ENCODE measurements around the gene TMEM119.
A peak's percentile ranks its signal among the peaks of the same experiment; 100 is the strongest.
"Not testable (repeated sequence)": the region's sequence is repeated elsewhere in the genome, so short reads cannot be mapped to it uniquely, and the experiment has no call there.

The TMEM119 gene

GRCh38 chr12:108633534-108634248 lies 35.8 kb upstream of the TMEM119 start, which contains the start of gene SELPLG:
SELPLG (minus strand) TSS chr12:108633894; CDS start chr12:108624307, 9,587 bp downstream.
- peak; percentile 71 for DNase-seq

- DNase-seq, result no peak
Measured at GRCh38 chr12:108633081-108633533, 35.2 kb upstream of the TMEM119 start.

- DNase-seq, result not testable (repeated sequence)
Measured at GRCh38 chr12:108631261-108631660, 33.4 kb upstream of the TMEM119 start.

- DNase-seq, result no peak
Measured at GRCh38 chr12:108630481-108631207, 32.8 kb upstream of the TMEM119 start.

- peak; percentile 54 for DNase-seq
Measured at GRCh38 chr12:108629824-108630476, 32.1 kb upstream of the TMEM119 start.

- no peak for DNase-seq
Measured at GRCh38 chr12:108629151-108629550, 31.3 kb upstream of the TMEM119 start.

- no peak for DNase-seq
Measured at GRCh38 chr12:108627134-108627920, 29.4 kb upstream of the TMEM119 start.

- DNase-seq, result no peak
Measured at GRCh38 chr12:108625228-108625627, 27.3 kb upstream of the TMEM119 start.

DNA sequence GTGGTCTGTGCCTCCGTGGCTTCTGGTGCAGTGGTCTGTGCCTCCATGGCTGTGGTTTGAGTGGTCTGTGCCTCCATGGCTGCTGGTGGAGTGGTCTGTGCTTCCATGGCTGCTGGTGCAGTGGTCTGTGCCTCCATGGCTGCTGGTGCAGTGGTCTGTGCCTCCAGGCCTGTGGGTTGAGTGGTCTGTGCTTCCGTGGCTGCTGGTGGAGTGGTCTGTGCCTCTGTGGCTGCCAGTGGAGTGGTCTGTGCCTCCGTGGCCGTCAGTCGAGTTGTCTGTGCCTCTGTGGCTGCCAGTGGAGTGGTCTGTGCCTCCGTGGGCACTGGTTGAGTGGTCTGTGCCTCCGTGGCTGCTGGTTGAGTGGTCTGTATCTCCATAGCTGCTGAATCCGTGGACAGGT lies 25.7 kb upstream of the TMEM119 start:
- DNase-seq, result no peak

GRCh38 chr12:108622921-108623514 lies 25.1 kb upstream of the TMEM119 start:
- DNase-seq, result no peak

DNA sequence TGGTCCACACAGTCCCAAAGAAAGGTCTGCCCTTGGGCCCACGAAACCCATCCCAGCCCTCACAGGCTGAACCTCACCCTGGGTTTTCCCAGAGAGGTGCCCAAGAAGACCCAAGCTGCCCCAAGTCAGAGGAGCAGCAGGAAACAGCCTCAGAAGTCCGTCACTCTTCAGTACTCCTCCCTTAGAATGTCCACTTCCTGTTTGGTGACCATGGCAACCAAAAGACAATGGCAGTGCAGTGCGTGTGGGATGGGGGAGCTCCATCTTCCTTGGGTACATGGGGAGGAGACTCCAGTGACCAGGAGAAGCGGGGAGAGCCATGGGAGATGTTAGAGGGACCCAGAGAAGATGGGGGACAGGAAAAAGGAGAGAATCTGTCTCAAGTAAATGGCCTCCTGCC lies 24.5 kb upstream of the TMEM119 start:
- DNase-seq, result no peak

DNA sequence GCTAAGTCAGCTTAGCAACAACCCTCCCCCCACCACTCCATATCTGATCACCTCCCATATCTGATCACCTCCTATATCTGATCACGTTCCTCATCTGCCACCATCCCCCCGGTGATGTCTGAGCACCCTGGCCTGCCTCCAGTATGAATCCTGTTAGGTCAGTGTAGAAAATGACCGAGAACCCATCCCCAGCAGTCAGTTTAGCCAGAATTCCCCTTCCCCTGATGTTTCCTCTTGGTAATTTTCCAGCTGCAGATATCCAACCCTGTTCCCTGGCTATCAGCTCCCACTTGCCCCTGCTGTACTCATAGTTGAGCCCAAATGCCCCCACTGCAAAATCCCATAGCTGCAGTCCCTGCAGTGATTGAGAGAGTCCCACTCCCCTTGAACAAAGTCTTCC lies 23.3 kb upstream of the TMEM119 start:
- DNase-seq, result no peak

DNA sequence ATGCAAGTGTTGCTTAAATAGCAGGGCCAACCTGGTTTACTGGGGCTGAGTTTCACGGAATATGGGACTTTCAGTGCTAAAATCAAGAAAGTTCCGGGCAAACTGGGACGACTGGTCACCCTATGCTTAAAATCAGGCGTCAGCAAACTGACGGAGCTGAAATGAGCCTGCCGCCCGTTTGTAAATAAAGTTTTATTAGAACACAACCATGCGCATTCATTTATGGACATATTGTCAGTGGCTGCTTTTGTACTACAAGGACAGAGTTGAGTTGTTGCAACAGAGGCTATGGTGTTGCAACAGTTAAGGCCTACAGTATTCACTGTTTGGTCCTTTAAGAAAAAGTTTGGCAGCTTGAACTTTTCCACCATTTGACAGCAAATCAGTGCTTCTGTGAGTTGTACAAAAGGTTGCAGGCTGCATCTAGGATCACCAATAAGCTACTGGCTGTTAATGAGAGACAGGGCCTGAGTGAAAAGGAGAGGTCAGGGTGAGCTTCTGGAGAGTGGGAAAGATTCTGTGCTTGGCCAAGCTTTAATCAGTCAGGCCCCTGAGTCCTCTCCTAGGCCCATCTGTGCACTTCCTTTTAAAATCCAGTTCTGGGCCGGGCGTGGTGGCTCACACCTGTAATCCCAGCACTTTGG lies 22.5 kb upstream of the TMEM119 start:
- DNase-seq, result no peak

DNA sequence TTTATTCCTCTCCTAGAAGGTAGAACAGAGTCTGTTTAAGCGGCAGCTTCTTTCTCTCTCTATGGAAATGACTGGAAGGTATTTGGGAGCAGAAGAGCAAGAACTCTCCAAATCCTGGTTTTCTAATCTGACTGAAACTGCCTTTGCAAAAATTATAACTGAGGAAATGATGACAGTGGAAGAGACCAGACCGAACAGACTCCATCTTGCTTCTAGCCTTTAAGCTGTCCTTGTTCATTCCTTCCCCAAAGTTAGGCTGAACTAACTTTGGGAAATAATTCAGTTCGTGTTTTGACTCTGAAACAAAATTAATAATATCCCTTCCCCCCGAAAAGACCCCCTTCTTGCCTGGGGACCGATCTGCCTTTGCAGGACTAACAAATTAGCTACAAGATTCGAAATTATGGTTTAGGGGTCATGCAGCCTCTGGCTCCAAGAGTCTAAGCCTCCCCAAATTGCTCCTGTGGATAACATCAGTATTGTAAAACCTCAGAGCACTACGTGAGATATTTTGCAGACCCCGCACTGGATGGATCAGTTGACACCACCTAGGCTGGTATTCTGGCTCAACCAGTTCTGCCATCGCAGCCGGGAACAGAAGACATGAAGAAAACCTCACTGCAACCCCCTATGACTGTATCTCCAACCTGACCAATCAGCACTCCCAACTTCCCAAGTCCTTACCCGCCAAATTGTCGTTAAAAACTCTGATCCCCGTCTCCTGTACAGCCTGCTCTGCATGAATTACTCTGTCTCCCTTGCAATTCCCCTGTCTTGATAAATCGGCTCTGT lies 21.7 kb upstream of the TMEM119 start:
- no peak for DNase-seq

GRCh38 chr12:108618953-108619274 lies 21.0 kb upstream of the TMEM119 start:
- DNase-seq, result not testable (repeated sequence)

GRCh38 chr12:108618079-108618952 lies 20.4 kb upstream of the TMEM119 start:
- peak; percentile 73 for DNase-seq

DNA sequence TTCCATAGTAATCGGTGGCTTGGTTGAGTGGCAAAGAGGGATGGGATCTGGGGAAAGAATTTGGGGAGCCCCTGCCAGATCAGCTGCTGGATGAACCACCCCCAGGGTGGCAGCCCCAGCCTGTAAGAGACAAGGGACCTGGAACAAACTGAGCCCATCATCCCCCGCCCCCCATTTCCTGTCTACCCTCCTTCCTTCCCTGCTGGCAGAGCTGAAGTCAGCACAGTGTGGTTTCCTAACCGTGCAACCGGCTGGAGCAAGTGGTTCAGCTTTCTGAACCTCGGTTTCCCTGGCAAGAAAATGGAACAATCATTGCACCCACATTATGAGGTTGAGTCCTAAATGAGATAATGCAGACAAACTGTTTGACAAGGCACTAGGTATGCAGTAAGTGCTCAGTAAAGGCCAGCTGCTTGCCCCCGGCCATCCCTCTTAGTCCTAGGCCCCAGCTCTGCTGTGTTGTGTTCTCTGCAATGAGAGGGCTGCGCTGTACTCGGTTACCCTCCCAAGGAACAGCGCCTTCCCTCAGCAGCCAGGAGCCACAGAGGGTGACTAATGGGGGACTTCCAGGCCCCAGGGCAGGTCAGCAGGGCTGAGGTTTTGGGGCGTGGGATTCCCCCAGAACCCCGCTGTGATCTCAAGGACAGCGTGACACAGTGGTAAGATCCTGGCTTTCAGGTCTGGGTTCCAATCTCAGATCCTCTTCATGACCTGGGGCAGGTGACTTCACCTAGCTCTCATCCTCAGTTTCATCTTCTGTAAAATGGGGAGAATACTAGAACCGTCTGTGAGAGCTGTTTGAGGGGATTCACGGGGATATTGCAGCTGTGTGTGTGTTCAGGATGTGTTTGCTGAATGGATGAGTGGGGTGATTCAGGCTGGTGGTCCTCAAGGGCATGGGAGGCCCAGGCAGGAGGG lies 19.3 kb upstream of the TMEM119 start:
- DNase-seq, result peak; percentile 62

DNA sequence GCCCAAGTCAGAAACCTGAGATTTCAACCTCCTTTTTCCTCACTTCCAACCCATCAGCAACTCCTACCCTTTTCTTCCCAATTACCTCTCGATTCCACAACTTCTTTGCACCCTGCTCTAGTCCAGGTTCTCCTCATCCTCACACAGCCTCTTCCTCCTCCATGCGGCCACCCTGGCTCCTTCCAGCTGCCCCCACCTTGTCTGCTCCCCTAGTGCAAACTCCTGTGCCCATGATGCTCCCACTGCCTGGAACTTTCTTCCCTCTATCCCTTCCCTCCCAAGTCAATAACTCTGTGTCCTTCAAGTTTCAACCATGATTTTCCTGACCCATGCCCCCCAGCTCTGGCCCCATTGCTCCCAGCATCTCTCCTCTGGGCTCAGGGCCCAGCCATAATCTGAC lies 18.5 kb upstream of the TMEM119 start:
- no peak for DNase-seq

- no peak for DNase-seq
Measured at GRCh38 chr12:108615918-108616317, 18.0 kb upstream of the TMEM119 start.
